Vein endothelial cell (primary cell): Measurements from ENCODE around the gene CHRNA5. TPM values are rescaled to one million over a fixed set of nuclear protein-coding genes. Genes with fewer than 3 reads are reported as not detected.

Source experiments
- small RNA-seq: library from RNA; depleted of rRNA; stranded (forward); fragments of <200 nt; gene quantifications from one replicate; pipeline ENCODE3, GENCODE V24; 2012
- total RNA-seq: library from RNA; depleted of rRNA; stranded (reverse); fragments of >200 nt; gene quantifications from 2 replicates; pipeline ENCODE4 v1.2.3, GENCODE V29; 2012

Gene CHRNA5
- 6.0 and 6.9 TPM in 2 replicates for total RNA-seq

DNA sequence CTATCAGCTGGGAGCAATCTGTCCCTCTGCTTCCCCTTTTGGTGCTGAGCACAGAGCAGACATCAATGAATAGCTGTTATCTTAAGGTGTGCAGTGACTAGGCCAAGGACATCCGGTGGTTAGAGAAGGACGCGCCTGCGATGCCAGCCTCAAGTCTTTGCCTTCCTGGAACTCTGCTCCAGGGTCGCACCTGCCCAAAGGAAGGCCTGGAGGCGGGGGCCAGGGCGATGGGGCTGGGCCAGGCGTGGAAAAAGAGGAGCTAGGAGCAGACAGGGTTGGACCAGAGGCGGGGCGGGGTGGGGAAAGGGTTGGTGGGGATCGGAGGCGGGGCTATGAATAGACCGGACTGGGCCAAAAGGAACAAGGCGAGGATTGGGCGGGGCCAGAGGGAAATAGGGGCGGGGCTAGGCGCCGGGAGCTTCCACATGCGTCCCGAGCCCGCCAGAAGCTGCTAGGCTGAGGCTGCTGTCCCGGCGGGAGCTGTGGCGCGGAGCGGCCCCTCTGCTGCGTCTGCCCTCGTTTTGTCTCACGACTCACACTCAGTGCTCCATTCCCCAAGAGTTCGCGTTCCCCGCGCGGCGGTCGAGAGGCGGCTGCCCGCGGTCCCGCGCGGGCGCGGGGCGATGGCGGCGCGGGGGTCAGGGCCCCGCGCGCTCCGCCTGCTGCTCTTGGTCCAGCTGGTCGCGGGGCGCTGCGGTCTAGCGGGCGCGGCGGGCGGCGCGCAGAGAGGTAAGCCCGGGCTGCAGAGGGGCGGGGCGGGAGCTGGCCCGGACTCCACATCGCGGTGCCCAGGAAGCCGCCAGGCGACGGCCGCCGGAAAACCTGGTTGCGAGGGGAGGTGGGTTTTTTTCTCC is at the start of gene CHRNA5:
Gene CHRNA5, plus strand, starts transcription at position 424 of the 854 bp plus-strand sequence. Its CDS starts 200 bp downstream, at position 624.

GRCh38 chr15:78540141-78540870 is 25.0 kb upstream of the CHRNA5 start, which contains the start of gene PSMA4:
Gene PSMA4 (plus strand): TSS chr15:78540444. CDS start chr15:78541928, 1,484 bp downstream.

DNA sequence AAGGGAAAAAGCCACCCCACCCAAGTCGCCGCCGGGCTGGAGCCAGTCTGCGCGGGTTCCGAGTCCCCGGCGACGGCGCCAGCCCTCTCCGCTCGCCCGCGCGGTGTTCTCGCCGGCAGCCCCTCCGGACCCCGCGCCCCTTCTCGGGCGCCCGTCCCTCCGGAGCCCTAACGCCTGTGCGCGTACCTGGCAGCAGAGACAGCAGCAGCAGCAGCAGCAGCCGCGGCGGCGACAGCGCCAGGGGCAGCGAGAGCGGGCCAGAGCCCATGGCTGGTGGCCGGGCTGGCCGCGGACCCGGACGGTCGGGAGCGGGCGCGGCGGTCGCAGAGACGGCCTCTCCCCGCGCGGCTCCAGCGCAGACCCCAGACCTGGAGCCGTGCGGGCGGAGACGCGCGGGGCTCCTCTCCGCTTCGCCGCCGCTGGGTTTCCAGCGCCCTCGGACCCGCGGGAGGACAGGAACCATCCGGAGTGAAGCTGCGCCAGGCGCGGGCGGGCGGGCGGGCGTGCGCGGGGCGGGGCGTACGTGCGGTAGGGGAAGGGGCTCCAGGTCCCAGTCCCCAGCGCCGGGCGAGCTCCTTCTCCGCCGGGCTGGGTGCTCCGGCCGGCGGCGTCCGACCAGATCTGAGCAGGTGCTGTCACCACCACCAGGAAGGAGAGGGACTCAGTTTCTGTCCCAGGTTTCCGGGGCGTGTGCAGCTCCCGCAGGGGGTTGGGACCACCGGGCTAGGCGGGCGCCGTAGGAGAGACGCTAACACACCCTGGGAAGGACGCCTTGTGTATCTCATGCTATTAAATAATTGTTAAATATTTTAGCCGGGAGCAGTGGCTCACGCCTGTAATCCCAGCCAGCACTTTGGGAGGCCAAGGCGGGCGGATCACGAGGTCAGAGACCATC is 55.5 kb downstream of the CHRNA5 start, which contains the start of gene CHRNA3:
Gene CHRNA3, minus strand, starts transcription at position 470 of the 895 bp plus-strand sequence. Its CDS starts 202 bp downstream, at position 268.

DNA sequence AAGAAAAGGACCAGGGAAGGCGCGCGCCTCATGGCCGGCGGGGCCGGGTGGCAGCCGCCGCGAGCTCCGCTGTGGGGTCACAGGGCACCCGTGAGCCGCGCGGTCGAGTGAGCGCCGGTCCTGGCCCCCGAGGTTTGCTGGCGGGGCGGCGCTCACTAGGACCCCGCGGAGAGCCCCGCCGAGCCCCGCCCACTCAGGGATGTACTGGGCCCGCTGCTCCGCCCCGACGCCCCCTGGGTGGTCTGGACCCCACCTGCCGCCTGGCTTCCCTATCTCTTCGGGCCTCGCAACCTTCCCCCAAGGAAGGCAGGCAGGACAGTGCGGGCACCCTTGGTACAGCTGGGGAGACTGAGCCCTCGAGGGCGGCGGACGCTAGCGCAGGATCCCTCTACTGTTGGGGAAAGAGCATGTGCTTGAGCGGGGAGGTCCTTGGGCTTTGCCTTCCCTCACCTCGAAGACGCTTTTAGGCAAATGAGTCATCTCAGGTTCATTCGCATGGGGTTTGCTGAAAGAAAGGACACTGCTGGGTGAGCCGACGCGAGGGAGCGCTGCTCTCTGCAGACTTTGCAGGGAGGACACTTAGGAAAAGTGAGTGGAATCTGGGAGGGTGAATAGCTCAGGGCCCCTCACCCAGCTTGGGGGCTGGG is 75.9 kb downstream of the CHRNA5 start, which contains the start of gene CHRNB4:
Gene CHRNB4, minus strand, starts transcription at position 109 of the 647 bp plus-strand sequence. Its CDS starts 77 bp downstream, at position 32.

Small RNA genes within 50 kb of the gene (small RNA-seq; reads per million reads assigned to genes)
- not detected for gene AC067863.2

Other genes with a start within 250 kb of the CHRNA5 start
- gene CRABP1, start 225.2 kb upstream of the CHRNA5 start, total RNA-seq: not detected in 2 replicates
- 45.3 and 76.4 TPM in 2 replicates for gene IREB2, start 127.3 kb upstream of the CHRNA5 start, total RNA-seq
- 1.8 and 3.6 TPM in 2 replicates for gene HYKK, start 57.9 kb upstream of the CHRNA5 start, total RNA-seq
- gene PSMA4, start 25.1 kb upstream of the CHRNA5 start, total RNA-seq: 260 and 339 TPM in 2 replicates
- not detected in 2 replicates for gene CHRNA3, start 55.5 kb downstream of the CHRNA5 start, total RNA-seq
- not detected in 2 replicates for gene CHRNB4, start 75.7 kb downstream of the CHRNA5 start, total RNA-seq
- gene ADAMTS7, start 245.9 kb downstream of the CHRNA5 start, total RNA-seq: 40.9 and 43.8 TPM in 2 replicates